OCI-LY1 (cell line): Measurements from ENCODE around the gene FRMD4A.

ENCODE experiments used
- CTCF ChIP-seq: fragments of 200-600 bp; sonication (generic), shearing (Covaris generic); IDR thresholded peaks from 2 replicates; pipeline ENCODE4 v1.5.1; 2017; ENCODE audit warnings: mild to moderate bottlenecking, antibody characterized with exemption, low read length, moderate library complexity, mixed read lengths
- EZH2 ChIP-seq: fragments of 200-600 bp; sonication (generic), shearing (Covaris generic); IDR thresholded peaks from 2 replicates; pipeline ENCODE4 v1.8.0; 2017; ENCODE audit warnings: borderline replicate concordance, mixed run types, mild to moderate bottlenecking, antibody characterized with exemption, low read length, moderate library complexity, mixed read lengths

- TF ChIP-seq CTCF: no peak
- no peak for TF ChIP-seq EZH2
Measured at GRCh38 chr10:13887761-13888160, 443.0 kb downstream of the FRMD4A start.
